GM21390 (cell line): Measurements from ENCODE around the gene NYAP1.
"Not testable (repeated sequence)": the region's sequence is repeated elsewhere in the genome, so short reads cannot be mapped to it uniquely, and the experiment has no call there.

Experiments
- ATAC-seq: cut with Tn5 transposase; IDR thresholded peaks from one replicate; pipeline ENCODE4 v1.9.1; 2021; ENCODE audit not compliant: unreplicated experiment

The NYAP1 gene

DNA sequence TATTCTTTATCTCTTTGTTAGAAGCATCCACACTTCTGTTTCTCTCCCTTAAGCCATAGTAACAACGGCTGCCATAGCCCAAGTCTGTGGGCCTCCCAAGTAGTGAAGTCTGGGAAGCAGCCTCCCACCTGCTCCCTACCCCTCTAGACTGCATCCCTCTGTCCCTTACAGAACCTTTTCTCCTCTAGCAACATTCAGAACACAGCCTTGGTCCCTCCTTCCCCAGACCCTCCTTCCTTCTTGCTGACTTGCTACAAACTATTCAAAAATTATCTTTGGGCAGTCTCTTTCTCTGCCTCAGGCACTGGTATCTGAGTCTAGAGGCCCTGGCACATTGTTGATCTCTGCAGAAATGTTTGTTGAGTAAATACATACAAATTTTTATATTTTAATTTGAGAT lies 2.3 kb upstream of the NYAP1 start:
- ATAC-seq: no peak

- no peak for ATAC-seq
Observed at GRCh38 chr7:100482728-100483089, 1.0 kb upstream of the NYAP1 start.

- peak; percentile 49 for ATAC-seq
Observed at GRCh38 chr7:100483090-100483721, 521 bp upstream of the NYAP1 start.

DNA sequence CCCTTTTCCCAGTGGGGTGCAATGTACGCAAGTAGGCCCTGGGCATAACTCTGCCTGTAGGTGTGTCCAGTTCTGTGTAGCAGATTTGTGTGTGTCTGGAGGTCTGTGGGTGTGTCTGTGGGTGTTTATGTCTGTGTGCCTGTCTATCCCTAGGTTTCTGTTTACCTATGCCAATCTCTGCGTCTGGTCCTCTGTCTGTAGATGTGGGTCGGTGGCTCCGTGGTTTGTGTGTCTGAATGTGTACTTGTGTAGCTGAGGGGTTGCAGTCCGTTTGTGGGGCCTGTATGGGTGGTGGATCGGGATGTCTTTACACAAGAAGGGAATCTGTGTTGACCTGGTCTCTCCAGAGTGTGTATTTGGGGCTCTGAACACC lies 932 bp downstream of the NYAP1 start:
- no peak for ATAC-seq

DNA sequence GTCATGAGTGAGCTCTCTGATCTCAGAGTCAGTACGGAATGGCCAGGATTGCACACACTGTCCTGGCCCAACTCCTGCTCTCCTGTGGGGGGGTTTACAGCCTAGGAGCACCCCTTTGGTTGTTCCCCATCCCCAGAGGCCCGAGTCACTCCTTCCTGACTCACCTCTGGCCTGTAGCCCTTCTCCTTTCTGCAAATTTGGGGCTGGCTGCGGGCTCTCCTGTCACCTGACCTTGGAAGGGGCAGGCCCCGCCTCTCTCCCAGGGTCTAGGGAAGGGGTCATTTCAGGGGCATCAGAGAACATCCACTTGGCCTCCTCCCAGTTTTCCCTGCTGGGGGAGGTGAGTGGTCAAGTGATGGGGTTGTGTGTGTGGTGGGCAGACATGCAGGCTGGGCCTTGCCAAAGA lies 1.7 kb downstream of the NYAP1 start:
- no peak for ATAC-seq

- ATAC-seq: no peak
Observed at GRCh38 chr7:100486111-100486636, 2.4 kb downstream of the NYAP1 start.

- ATAC-seq: no peak
Observed at GRCh38 chr7:100486753-100487446, 3.2 kb downstream of the NYAP1 start.

- no peak for ATAC-seq
Observed at GRCh38 chr7:100488333-100489095, 4.8 kb downstream of the NYAP1 start.

DNA sequence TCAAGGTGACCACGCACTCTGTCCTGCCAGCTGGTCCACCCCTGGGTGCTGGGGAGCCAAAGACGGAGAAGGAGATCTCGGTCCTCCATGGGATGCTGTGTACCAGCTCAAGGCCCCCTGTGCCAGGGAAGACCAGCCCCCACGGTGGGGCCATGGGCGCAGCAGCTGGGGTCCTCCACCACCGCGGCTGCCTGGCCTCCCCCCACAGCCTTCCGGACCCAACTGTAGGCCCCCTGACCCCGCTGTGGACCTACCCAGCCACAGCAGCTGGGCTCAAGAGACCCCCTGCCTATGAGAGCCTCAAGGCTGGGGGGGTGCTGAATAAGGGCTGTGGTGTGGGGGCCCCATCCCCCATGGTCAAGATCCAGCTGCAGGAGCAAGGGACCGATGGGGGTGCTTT lies 5.4 kb downstream of the NYAP1 start:
- ATAC-seq: no peak

DNA sequence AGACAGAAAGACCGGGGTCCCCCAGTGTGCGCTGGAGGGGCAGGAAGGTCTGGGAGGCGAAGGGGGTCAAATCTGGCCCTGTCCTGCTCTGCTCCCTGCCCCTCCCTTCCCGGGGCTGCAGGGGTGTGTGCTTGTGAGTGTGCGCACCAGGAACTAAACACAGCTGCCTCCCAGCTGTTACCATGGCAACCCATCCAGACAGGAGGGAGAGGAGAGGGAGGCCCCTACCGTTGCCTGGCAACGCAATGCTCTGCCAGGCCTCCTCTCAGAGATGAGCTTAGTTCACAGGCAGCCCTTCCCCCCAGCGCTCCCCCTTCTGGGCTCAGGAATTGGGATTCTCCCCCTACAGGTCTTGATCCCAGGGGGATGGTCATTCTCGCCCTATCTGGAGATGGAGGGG lies 6.1 kb downstream of the NYAP1 start:
- no peak for ATAC-seq

- ATAC-seq: no peak
Observed at GRCh38 chr7:100490483-100491191, 6.9 kb downstream of the NYAP1 start.

DNA sequence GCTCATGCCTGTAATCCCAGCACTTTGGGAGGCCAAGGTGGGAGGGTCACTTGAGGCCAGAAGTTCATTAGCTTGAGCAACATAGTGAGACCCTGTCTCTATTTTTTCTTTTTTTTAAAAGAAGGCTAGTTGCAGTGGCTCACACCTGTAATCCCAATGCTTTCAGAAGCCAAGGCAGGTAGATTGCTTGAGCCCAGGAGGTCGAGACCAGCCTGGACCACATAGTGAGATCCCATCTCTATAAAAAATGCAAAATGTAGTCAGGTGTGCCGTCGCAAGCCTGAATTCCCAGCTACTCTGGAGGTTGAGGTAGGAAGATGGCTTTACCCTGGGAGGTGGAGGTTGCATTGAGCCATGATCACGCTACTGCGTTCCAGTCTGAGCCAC lies 7.5 kb downstream of the NYAP1 start:
- ATAC-seq: no peak

GRCh38 chr7:100492738-100493475 lies 9.2 kb downstream of the NYAP1 start:
- ATAC-seq: no peak

DNA sequence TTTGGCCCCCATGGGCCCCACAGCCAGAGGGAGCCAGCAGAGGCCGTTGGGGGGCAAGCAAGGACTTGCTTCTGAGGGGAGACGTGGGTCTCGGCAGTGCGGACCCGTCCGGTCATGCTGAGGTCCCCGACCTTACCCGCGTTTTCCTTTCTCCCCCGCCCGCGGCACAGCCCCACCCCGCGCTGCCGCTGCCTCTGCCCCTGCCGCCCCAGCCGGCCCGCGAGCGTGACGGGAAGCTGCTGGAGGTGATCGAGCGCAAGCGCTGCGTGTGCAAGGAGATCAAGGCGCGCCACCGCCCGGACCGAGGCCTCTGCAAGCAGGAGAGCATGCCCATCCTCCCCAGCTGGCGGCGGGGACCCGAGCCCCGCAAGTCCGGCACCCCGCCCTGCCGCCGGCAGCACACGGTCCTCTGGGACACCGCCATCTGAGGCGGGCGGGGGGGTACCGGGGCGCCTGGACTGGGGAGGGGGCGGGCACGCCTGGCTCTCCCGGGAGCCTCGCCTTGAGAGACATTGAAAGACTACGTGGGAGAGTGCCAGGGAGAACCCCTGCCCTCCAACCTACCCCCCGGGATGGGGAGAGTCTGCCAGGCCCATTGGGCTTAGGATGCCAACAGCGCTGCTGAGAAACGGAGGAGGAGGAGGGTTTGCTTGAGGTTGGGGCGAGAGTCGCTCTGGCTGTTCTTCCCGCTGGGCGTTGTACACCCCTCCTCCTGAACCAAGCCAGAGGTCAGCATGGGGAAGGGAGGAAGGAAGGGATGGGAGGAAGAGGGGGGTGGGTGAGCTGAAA lies 9.9 kb downstream of the NYAP1 start:
- ATAC-seq: no peak

DNA sequence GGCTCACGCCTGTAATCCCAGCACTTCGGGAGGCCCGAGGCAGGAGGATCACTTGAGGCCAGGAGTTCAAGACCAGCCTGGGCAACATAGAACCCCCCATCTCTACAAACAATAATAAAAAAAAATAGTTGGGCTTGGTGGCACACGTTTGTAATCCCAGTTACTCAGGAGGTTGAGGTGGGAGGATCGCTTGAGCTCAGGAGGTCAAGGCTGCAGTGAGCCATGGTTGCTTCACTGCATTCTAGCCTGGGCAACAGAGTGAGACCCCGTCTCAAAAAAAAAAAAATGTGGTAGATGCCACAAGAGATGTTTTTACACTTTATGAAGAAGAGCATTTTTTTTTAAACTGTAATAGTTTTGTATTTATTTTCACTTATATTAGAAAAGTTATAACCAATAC lies 12.8 kb downstream of the NYAP1 start:
- ATAC-seq: no peak

DNA sequence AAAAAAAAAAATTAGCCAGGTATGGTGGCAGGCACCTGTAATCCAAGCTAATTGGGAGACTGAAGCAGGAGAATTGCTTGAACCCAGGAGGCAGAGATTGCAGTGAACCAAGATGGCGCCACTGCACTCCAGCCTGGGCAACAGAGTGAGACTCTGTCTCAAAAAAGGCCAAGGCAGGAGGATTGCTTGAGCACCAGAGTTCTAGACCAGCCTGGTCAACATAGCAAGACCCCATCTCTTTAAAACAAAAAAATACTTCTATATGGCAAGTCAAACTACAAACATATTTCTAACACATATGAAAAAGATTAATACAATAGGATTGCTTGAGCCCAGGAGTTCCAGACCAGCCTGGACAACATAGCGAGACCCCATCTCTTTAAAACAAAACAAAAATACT lies 17.0 kb downstream of the NYAP1 start:
- not testable (repeated sequence) for ATAC-seq

- ATAC-seq: not testable (repeated sequence)
Observed at GRCh38 chr7:100504031-100504430, 20.3 kb downstream of the NYAP1 start.

GRCh38 chr7:100504887-100505611 lies 21.3 kb downstream of the NYAP1 start:
- no peak for ATAC-seq

GRCh38 chr7:100506356-100506923 lies 22.7 kb downstream of the NYAP1 start:
- no peak for ATAC-seq
